HCT116 (cell line): ENCODE results near the gene FBP1. TPM values are rescaled to one million over a fixed set of nuclear protein-coding genes. Genes with fewer than 3 reads are reported as not detected.

Source experiments
- ATAC-seq: fragments of 200-7000 bp; cut with Tn5 transposase; 2 replicates; pipeline ENCODE4 v1.9.1; 2020; ENCODE audit warnings: mild to moderate bottlenecking, moderate library complexity
- BruUV-seq: library from RNA; stranded (reverse); fragments of 400-500 nt; replicated peaks from 2 replicates; lab custom pipeline; 2021; lab: Mats Ljungman, UMichigan
- CTCF ChIA-PET: fragments of 300-600 bp; sonication (Branson Sonifier 250); formaldehyde crosslinking; loops from one replicate; lab custom pipeline; 2021; ENCODE audit warnings: antibody characterized with exemption; lab: Charles Lee
- POLR2A ChIA-PET: fragments of 300-600, 350-600 bp; sonication (Branson Sonifier 250); formaldehyde crosslinking; loops from one replicate; lab custom pipeline; 2021; ENCODE audit warnings: antibody characterized with exemption; lab: Charles Lee
- RAD21 ChIA-PET, 2 experiments: fragments of 300-600 bp; sonication (Branson Sonifier 250); formaldehyde crosslinking; loops; one replicate each; lab custom pipeline; 2023; ENCODE audit warnings: low total read pairs in 2 of 2; ENCODE audit not compliant: uncharacterized antibody in 2 of 2, unreplicated experiment in 2 of 2, low non-redundant PET in 1 of 2; lab: Charles Lee
- DNase-seq: peaks from one replicate; pipeline ENCODE4 v3.0.0-alpha.2; 2010; ENCODE audit warnings: low read depth, low spot score
- H2AFZ ChIP-seq: fragments of 200-600 bp; shearing (Covaris generic), sonication (generic); 2 replicates; pipeline ENCODE4 v1.6.1; 2017; ENCODE audit warnings: low read depth, mixed run types, mixed read lengths, antibody characterized with exemption, low read length; ENCODE audit not compliant: poor library complexity, severe bottlenecking
- H3K27ac ChIP-seq: 2 replicates; pipeline ENCODE4 v1.5.1; 2012; ENCODE audit warnings: low read depth, low read length
- H3K27me3 ChIP-seq: fragments of 200-600 bp; sonication (generic); 2 replicates; pipeline ENCODE4 v1.6.1; 2016; ENCODE audit warnings: mixed run types, low read length, mixed read lengths; ENCODE audit not compliant: insufficient read depth
- H3K36me3 ChIP-seq, 2 experiments: fragments of 200-500 bp in 1 of 2; fragments of 200-600 bp in 1 of 2; sonication (Bioruptor generic) in 1 of 2; sonication (generic) in 1 of 2; 2 replicates each; pipeline versions ENCODE4 v1.5.1 to v1.6.1; 2014 to 2016; ENCODE audit warnings: low read length in 2 of 2, inconsistent platforms in 1 of 2, mixed read lengths in 1 of 2, mixed run types in 1 of 2; ENCODE audit not compliant: insufficient read depth in 2 of 2, control insufficient read depth in 1 of 2
- H3K4me1 ChIP-seq, 2 experiments: fragments of 200-600 bp in 1 of 2; sonication (generic) in 1 of 2; 2 replicates each; pipeline versions ENCODE4 v1.5.1 to v1.6.1; 2012 to 2017; ENCODE audit warnings: low read length in 2 of 2, inconsistent platforms in 1 of 2, mild to moderate bottlenecking in 1 of 2, mixed read lengths in 1 of 2, mixed run types in 1 of 2, moderate library complexity in 1 of 2; ENCODE audit not compliant: insufficient read depth in 2 of 2, control insufficient read depth in 1 of 2
- H3K4me2 ChIP-seq: fragments of 200-600 bp; sonication (generic); 2 replicates; pipeline ENCODE4 v1.6.1; 2017; ENCODE audit warnings: mixed run types, low read length, mixed read lengths
- H3K4me3 ChIP-seq, 2 experiments: fragments of 200-600 bp in 1 of 2; sonication (generic) in 1 of 2; replicated peaks in 1 of 2; 2 replicates each; pipeline ENCODE4 v1.5.1; 2011 to 2016; ENCODE audit warnings: low read length in 2 of 2, control low read depth in 1 of 2, low read depth in 1 of 2, mild to moderate bottlenecking in 1 of 2, mixed read lengths in 1 of 2, mixed run types in 1 of 2
- H3K79me2 ChIP-seq: fragments of 200-600 bp; sonication (generic); 2 replicates; pipeline ENCODE4 v1.6.1; 2017; ENCODE audit warnings: mild to moderate bottlenecking, mixed run types, low read length, moderate library complexity, mixed read lengths; ENCODE audit not compliant: insufficient read depth
- H3K9ac ChIP-seq: fragments of 200-600 bp; sonication (generic); 2 replicates; pipeline ENCODE4 v1.6.1; 2016; ENCODE audit warnings: low read length, mixed read lengths
- H3K9me2 ChIP-seq: fragments of 200-600 bp; sonication (generic), shearing (Covaris generic); 2 replicates; pipeline ENCODE4 v1.6.1; 2017; ENCODE audit warnings: mixed run types, mild to moderate bottlenecking, moderate library complexity; ENCODE audit not compliant: insufficient read depth
- H3K9me3 ChIP-seq, 2 experiments: fragments of 200-500 bp in 1 of 2; fragments of 200-600 bp in 1 of 2; sonication (Bioruptor generic) in 1 of 2; sonication (generic) in 1 of 2; 2 replicates each; pipeline ENCODE4 v1.6.1; 2014 to 2017; ENCODE audit warnings: low read length in 2 of 2, mixed read lengths in 2 of 2, inconsistent platforms in 1 of 2, low read depth in 1 of 2, mild to moderate bottlenecking in 1 of 2, mixed run types in 1 of 2, moderate library complexity in 1 of 2; ENCODE audit not compliant: control insufficient read depth in 1 of 2, insufficient read depth in 1 of 2
- H4K20me1 ChIP-seq: fragments of 200-600 bp; sonication (generic), shearing (Covaris generic); 2 replicates; pipeline ENCODE4 v1.6.1; 2017; ENCODE audit warnings: mixed run types, mild to moderate bottlenecking, moderate library complexity; ENCODE audit not compliant: insufficient read depth
- CBX3 ChIP-seq: IDR thresholded peaks from 2 replicates; pipeline ENCODE4 v1.6.1; 2012; ENCODE audit warnings: low read depth
- CEBPB ChIP-seq: IDR thresholded peaks from 2 replicates; pipeline ENCODE4 v1.6.1; 2012; ENCODE audit warnings: low read depth
- EGR1 ChIP-seq: IDR thresholded peaks from 2 replicates; pipeline ENCODE4 v1.6.1; 2012; ENCODE audit warnings: low read depth
- EZH2 ChIP-seq: fragments of 200-600 bp; sonication (generic); IDR thresholded peaks from 2 replicates; pipeline ENCODE4 v1.6.1; 2017; ENCODE audit warnings: antibody characterized with exemption, mixed run types
- JUND ChIP-seq: IDR thresholded peaks from 2 replicates; pipeline ENCODE4 v1.6.1; 2012
- POLR2A ChIP-seq: IDR thresholded peaks from 2 replicates; pipeline ENCODE4 v1.7.0; 2011; ENCODE audit warnings: borderline replicate concordance; ENCODE audit not compliant: insufficient read depth, insufficient read length; ENCODE audit errors: extremely low read depth
- POLR2AphosphoS5 ChIP-seq: IDR thresholded peaks from 2 replicates; pipeline ENCODE4 v1.6.1; 2011; ENCODE audit warnings: mild to moderate bottlenecking, low read depth, low read length, moderate library complexity
- RAD21 ChIP-seq: IDR thresholded peaks from 2 replicates; pipeline ENCODE4 v1.6.1; 2012; ENCODE audit warnings: low read depth, mild to moderate bottlenecking
- SIN3A ChIP-seq: IDR thresholded peaks from 2 replicates; pipeline ENCODE4 v1.6.1; 2012; ENCODE audit warnings: low read depth
- SP1 ChIP-seq: IDR thresholded peaks from 2 replicates; pipeline ENCODE4 v1.6.1; 2012; ENCODE audit warnings: low read depth
- SRF ChIP-seq: IDR thresholded peaks from 2 replicates; pipeline ENCODE4 v1.6.1; 2012; ENCODE audit warnings: low read depth
- TCF7L2 ChIP-seq: IDR thresholded peaks from 2 replicates; pipeline ENCODE4 v1.7.0; 2011; ENCODE audit warnings: borderline replicate concordance, inconsistent platforms; ENCODE audit not compliant: insufficient read depth, insufficient read length; ENCODE audit errors: extremely low read depth
- ZFX ChIP-seq: fragments of 450-650 bp; IDR thresholded peaks from 2 replicates; pipeline ENCODE4 v1.6.1; 2017
- ZNF274 ChIP-seq: fragments of 200-500 bp; sonication (Bioruptor generic); IDR thresholded peaks from 2 replicates; pipeline ENCODE4 v1.6.1; 2014; ENCODE audit warnings: mild to moderate bottlenecking, low read depth, low read length, inconsistent platforms
- intact Hi-C: fragments of 100-400 bp; cut with micrococcal nuclease; formaldehyde crosslinking; loops from 2 replicates; pipeline ENCODE4 v1.10.0; 2022
- total RNA-seq: library from RNA; stranded (reverse); gene quantifications from one replicate; pipeline ENCODE4 v1.2.1, GENCODE V29; 2021; ENCODE audit not compliant: unreplicated experiment
- TF ChIP-seq, protein P1 (sequence below): IDR thresholded peaks from 2 replicates; pipeline ENCODE4 v1.6.1; 2012
- TF ChIP-seq, protein P2 (sequence below): IDR thresholded peaks from 2 replicates; pipeline ENCODE4 v1.6.1; 2012; ENCODE audit warnings: low read depth
- TF ChIP-seq, protein P3 (sequence below): IDR thresholded peaks from 2 replicates; pipeline ENCODE4 v1.6.1; 2011; ENCODE audit warnings: mild to moderate bottlenecking, low read length, moderate library complexity; ENCODE audit not compliant: insufficient replicate concordance; ENCODE audit errors: extremely low read depth
- TF ChIP-seq, protein P4 (sequence below), 3 experiments: fragments of 200-600 bp in 1 of 3; sonication (generic) in 1 of 3; IDR thresholded peaks in 2 of 3; conservative IDR thresholded peaks in 1 of 3; 2 replicates each; pipeline ENCODE4 v1.5.1; 2012 to 2017; ENCODE audit warnings: low read depth in 2 of 3, low read length in 2 of 3, antibody characterized with exemption in 1 of 3, borderline replicate concordance in 1 of 3, control low read depth in 1 of 3, mild to moderate bottlenecking in 1 of 3, mixed read lengths in 1 of 3, mixed run types in 1 of 3, moderate library complexity in 1 of 3; ENCODE audit not compliant: insufficient read depth in 1 of 3

The FBP1 gene
- total RNA-seq, 1 experiment from 2014 or later: 0.42 TPM

DNA sequence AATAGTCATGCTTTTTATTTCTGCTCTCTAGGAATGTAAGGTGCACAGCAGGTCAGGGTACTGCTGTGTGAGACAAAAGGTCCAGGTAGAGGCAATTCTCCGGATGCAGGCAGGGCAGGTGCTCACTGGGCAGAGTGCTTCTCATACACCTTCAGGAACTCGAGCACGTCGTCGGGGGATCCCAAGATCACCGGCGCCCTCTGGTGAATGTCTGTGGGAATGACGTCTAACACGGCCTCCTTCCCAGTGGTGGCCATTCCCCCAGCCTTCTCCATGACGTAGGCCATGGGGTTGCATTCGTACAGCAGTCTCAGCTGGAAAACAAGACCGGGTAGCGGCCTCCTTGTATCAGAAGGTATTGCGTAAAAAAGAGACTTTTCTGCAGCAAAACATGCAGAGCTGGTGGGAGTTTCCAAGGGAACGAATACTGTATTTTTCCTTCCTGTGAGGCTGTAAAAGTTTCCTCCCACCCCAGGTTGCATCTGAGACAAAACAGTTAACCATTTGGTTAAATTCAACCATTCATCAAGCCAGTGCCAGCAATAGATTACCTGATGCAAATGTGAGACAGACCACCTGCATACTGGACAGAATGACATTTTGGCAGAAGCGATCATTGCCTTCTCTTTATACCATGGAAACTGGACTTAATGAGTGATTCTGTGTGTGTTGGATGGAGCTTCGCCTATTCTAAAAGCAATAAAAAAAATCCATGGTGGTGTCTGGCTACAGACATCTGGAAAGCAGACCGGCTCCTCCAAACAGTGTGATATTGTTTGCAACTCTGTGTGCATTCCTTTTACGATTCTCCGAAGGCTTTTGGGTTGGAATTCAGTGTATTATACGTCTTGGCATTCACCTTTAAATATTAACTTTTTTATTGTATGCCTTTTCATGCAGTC lies 35.8 kb downstream of the FBP1 start:
- Histone ChIP-seq H4K20me1 (no peaks in the 10 kb centered on the region), H3K9ac (no peak overlapping the region), H2AFZ (peak overlapping the region; percentile 93), H3K27ac (no peak overlapping the region), H3K4me2 (peak overlapping the region; percentile 54), H3K9me3 (no peaks in the 10 kb centered on the region), H3K36me3 (no peaks in the 10 kb centered on the region), H3K27me3 (no peaks in the 10 kb centered on the region), H3K9me2 (no peaks in the 10 kb centered on the region), H3K4me3 (no peak overlapping the region; a peak in 1 of 4 replicates), H3K79me2 (no peaks in the 10 kb centered on the region), H3K4me1 (peaks cover 0 to 11% of the 10 kb centered on the region in 2 experiments; a peak in 2 of 4 replicates)
- BruUV-seq: no TSS peak
- ChIA-PET CTCF (interaction anchor here (1.1 to 1.4 kb wide), 2 partner anchors 49 to 52 kb away, joined by 4 to 11 read pairs; partner anchors contain the start of gene PCAT7), RAD21 (interaction anchor here (0.6 to 1.0 kb wide), 2 partner anchors 49 to 215 kb away, joined by 3 to 5 read pairs; partner anchors contain the start of gene PCAT7 (in 1 of the 2)), POLR2A (no interaction called here)
- peak; percentile 62 for DNase-seq
- intact Hi-C loops: loop anchor here (2.0 to 10.0 kb wide), 3 partner anchors 51 to 919 kb away; no protein-coding TSS in a partner anchor
- ATAC-seq: peak; percentile 99
- TF ChIP-seq, protein P1, sequence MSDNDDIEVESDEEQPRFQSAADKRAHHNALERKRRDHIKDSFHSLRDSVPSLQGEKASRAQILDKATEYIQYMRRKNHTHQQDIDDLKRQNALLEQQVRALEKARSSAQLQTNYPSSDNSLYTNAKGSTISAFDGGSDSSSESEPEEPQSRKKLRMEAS: 0 out of 2 replicates have a peak, but pooled peaks have one; percentile 34
- TF ChIP-seq ZNF274 (no peak), CBX3 (0 out of 2 replicates have a peak, but pooled peaks have one; percentile 42), POLR2A (no peak), JUND (no peak), EGR1 (no peak), SIN3A (no peak), EZH2 (no peak), RAD21 (peak; percentile 82), POLR2AphosphoS5 (no peak), TCF7L2 (no peak), SRF (no peak), ZFX (no peak), SP1 (no peak), CEBPB (no peak)
- TF ChIP-seq, protein P2, sequence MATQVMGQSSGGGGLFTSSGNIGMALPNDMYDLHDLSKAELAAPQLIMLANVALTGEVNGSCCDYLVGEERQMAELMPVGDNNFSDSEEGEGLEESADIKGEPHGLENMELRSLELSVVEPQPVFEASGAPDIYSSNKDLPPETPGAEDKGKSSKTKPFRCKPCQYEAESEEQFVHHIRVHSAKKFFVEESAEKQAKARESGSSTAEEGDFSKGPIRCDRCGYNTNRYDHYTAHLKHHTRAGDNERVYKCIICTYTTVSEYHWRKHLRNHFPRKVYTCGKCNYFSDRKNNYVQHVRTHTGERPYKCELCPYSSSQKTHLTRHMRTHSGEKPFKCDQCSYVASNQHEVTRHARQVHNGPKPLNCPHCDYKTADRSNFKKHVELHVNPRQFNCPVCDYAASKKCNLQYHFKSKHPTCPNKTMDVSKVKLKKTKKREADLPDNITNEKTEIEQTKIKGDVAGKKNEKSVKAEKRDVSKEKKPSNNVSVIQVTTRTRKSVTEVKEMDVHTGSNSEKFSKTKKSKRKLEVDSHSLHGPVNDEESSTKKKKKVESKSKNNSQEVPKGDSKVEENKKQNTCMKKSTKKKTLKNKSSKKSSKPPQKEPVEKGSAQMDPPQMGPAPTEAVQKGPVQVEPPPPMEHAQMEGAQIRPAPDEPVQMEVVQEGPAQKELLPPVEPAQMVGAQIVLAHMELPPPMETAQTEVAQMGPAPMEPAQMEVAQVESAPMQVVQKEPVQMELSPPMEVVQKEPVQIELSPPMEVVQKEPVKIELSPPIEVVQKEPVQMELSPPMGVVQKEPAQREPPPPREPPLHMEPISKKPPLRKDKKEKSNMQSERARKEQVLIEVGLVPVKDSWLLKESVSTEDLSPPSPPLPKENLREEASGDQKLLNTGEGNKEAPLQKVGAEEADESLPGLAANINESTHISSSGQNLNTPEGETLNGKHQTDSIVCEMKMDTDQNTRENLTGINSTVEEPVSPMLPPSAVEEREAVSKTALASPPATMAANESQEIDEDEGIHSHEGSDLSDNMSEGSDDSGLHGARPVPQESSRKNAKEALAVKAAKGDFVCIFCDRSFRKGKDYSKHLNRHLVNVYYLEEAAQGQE: no peak
- TF ChIP-seq, protein P3, sequence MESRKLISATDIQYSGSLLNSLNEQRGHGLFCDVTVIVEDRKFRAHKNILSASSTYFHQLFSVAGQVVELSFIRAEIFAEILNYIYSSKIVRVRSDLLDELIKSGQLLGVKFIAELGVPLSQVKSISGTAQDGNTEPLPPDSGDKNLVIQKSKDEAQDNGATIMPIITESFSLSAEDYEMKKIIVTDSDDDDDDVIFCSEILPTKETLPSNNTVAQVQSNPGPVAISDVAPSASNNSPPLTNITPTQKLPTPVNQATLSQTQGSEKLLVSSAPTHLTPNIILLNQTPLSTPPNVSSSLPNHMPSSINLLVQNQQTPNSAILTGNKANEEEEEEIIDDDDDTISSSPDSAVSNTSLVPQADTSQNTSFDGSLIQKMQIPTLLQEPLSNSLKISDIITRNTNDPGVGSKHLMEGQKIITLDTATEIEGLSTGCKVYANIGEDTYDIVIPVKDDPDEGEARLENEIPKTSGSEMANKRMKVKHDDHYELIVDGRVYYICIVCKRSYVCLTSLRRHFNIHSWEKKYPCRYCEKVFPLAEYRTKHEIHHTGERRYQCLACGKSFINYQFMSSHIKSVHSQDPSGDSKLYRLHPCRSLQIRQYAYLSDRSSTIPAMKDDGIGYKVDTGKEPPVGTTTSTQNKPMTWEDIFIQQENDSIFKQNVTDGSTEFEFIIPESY: no peak
- TF ChIP-seq, protein P4, sequence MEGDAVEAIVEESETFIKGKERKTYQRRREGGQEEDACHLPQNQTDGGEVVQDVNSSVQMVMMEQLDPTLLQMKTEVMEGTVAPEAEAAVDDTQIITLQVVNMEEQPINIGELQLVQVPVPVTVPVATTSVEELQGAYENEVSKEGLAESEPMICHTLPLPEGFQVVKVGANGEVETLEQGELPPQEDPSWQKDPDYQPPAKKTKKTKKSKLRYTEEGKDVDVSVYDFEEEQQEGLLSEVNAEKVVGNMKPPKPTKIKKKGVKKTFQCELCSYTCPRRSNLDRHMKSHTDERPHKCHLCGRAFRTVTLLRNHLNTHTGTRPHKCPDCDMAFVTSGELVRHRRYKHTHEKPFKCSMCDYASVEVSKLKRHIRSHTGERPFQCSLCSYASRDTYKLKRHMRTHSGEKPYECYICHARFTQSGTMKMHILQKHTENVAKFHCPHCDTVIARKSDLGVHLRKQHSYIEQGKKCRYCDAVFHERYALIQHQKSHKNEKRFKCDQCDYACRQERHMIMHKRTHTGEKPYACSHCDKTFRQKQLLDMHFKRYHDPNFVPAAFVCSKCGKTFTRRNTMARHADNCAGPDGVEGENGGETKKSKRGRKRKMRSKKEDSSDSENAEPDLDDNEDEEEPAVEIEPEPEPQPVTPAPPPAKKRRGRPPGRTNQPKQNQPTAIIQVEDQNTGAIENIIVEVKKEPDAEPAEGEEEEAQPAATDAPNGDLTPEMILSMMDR (IDR thresholded peaks at IDR 0.05 in 2 of 3, conservative IDR thresholded peaks at IDR 0.05 in 1 of 3; ENCODE audit: borderline replicate concordance in 1 of 3, insufficient read depth in 1 of 3, low read depth in 2 of 3, low read length in 2 of 3): peak; percentile 70 to 72 (median 70)
